ENCODE data around the gene YPEL1.

Gene YPEL1

GRCh38 chr22:21677606-21678443, 57.8 kb downstream of the YPEL1 start:
- Histone ChIP-seq H3K4me1 (ENCODE audit: insufficient read depth, low read length, severe bottlenecking) (peaks cover 7% of the 10 kb centered on the region), H3K4me2 (ENCODE audit: low read length) (no peak overlapping the region), H3K9ac (ENCODE audit: low read length) (no peak overlapping the region), H3K27me3 (ENCODE audit: insufficient read depth, low read length) (no peaks in the 10 kb centered on the region), H2AFZ (ENCODE audit: low read length) (no peak overlapping the region), H3K9me3 (ENCODE audit: low read length) (no peaks in the 10 kb centered on the region), H4K20me1 (ENCODE audit: insufficient read depth, low read length) (no peaks in the 10 kb centered on the region), H3K79me2 (ENCODE audit: insufficient read depth, low read length) (no peaks in the 10 kb centered on the region), H3K27ac (ENCODE audit: low read depth, low read length, poor library complexity, severe bottlenecking) (no peak overlapping the region), H3K9me2 (ENCODE audit: low read depth, low read length) (no peaks in the 10 kb centered on the region), H3K4me3 (ENCODE audit: low read depth, low read length, poor library complexity, severe bottlenecking) (no peak overlapping the region), H3K36me3 (ENCODE audit: insufficient read depth, low read length) (peaks cover 62% of the 10 kb centered on the region), H3F3A (ENCODE audit: insufficient read depth, low read length) (no peaks in the 10 kb centered on the region)
- TF ChIP-seq CTCF (IDR thresholded peaks at IDR 0.05; ENCODE audit: low read length) (no peak), EZH2 (IDR thresholded peaks at IDR 0.05; ENCODE audit: borderline replicate concordance, low read length) (no peak)

GRCh38 chr22:21674638-21675245, 60.9 kb downstream of the YPEL1 start:
- Histone ChIP-seq H3K79me2 (ENCODE audit: insufficient read depth, low read length) (no peaks in the 10 kb centered on the region), H3K4me1 (ENCODE audit: insufficient read depth, low read length, severe bottlenecking) (peaks cover 10% of the 10 kb centered on the region), H3K36me3 (ENCODE audit: insufficient read depth, low read length) (peaks cover 71% of the 10 kb centered on the region), H3K27ac (ENCODE audit: low read depth, low read length, poor library complexity, severe bottlenecking) (no peak overlapping the region), H3K4me2 (ENCODE audit: low read length) (no peak overlapping the region), H3F3A (ENCODE audit: insufficient read depth, low read length) (no peaks in the 10 kb centered on the region), H4K20me1 (ENCODE audit: insufficient read depth, low read length) (no peaks in the 10 kb centered on the region), H3K9me3 (ENCODE audit: low read length) (no peaks in the 10 kb centered on the region), H3K9ac (ENCODE audit: low read length) (no peak overlapping the region), H3K27me3 (ENCODE audit: insufficient read depth, low read length) (no peaks in the 10 kb centered on the region), H3K9me2 (ENCODE audit: low read depth, low read length) (no peaks in the 10 kb centered on the region), H3K4me3 (ENCODE audit: low read depth, low read length, poor library complexity, severe bottlenecking) (no peak overlapping the region), H2AFZ (ENCODE audit: low read length) (no peak overlapping the region)
- TF ChIP-seq CTCF (IDR thresholded peaks at IDR 0.05; ENCODE audit: low read length) = no peak
- no peak for TF ChIP-seq EZH2 (IDR thresholded peaks at IDR 0.05; ENCODE audit: borderline replicate concordance, low read length)

- no peak overlapping the region for H3K9ac ChIP-seq (ENCODE audit: low read length)
- H3K9me2 ChIP-seq (ENCODE audit: low read depth, low read length) = no peaks in the 10 kb centered on the region
- no peaks in the 10 kb centered on the region for H3K9me3 ChIP-seq (ENCODE audit: low read length)
- no peaks in the 10 kb centered on the region for H3K79me2 ChIP-seq (ENCODE audit: insufficient read depth, low read length)
- no peaks in the 10 kb centered on the region for H3F3A ChIP-seq (ENCODE audit: insufficient read depth, low read length)
- TF ChIP-seq CTCF (IDR thresholded peaks at IDR 0.05; ENCODE audit: low read length) = no peak
- TF ChIP-seq EZH2 (IDR thresholded peaks at IDR 0.05; ENCODE audit: borderline replicate concordance, low read length) = no peak
- H4K20me1 ChIP-seq (ENCODE audit: insufficient read depth, low read length) = no peaks in the 10 kb centered on the region
- H3K4me1 ChIP-seq (ENCODE audit: insufficient read depth, low read length, severe bottlenecking) = peaks cover 20% of the 10 kb centered on the region
- H3K27ac ChIP-seq (ENCODE audit: low read depth, low read length, poor library complexity, severe bottlenecking) = no peak overlapping the region
- H3K4me2 ChIP-seq (ENCODE audit: low read length) = no peak overlapping the region
- H3K36me3 ChIP-seq (ENCODE audit: insufficient read depth, low read length) = peaks cover 71% of the 10 kb centered on the region
- no peaks in the 10 kb centered on the region for H3K27me3 ChIP-seq (ENCODE audit: insufficient read depth, low read length)
- H3K4me3 ChIP-seq (ENCODE audit: low read depth, low read length, poor library complexity, severe bottlenecking) = no peak overlapping the region
- H2AFZ ChIP-seq (ENCODE audit: low read length) = no peak overlapping the region
These were observed 61.9 kb downstream of the YPEL1 start for GRCh38 chr22:21673534-21674321.

All from OCI-LY1 (cell line).